GM18870 (cell line): ENCODE measurements around the gene CRTC3.
"Not testable (repeated sequence)": the region's sequence is repeated elsewhere in the genome, so short reads cannot be mapped to it uniquely, and the experiment has no call there.

ENCODE experiments used
- ATAC-seq: cut with Tn5 transposase; IDR thresholded peaks from one replicate; pipeline ENCODE4 v1.9.1; 2021; ENCODE audit warnings: moderate library complexity; ENCODE audit not compliant: unreplicated experiment

The CRTC3 gene

GRCh38 chr15:90667073-90667754, 137.5 kb downstream of the CRTC3 start:
- no peak for ATAC-seq

- ATAC-seq: not testable (repeated sequence)
These were observed 138.1 kb downstream of the CRTC3 start for GRCh38 chr15:90667755-90668345.

DNA sequence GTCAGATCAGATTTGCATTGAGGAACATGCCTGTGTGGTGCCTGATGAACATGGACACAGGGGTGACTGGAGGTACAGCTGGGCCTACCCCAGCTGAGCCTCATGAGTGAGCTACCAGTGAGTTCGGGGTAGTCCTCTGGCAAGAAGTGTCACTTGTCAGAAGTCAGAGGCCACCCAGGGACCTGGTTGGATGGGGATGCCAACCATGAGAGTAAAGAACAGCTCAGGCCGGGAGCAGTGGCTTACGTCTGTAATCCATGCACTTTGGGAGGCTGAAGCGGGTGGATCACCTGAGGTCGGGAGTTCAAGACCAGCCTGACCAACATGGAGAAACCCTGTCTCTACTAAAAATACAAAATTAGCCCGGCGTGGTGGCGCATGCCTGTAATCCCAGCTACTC, 140.9 kb downstream of the CRTC3 start:
- not testable (repeated sequence) for ATAC-seq

GRCh38 chr15:90671216-90671615, 141.5 kb downstream of the CRTC3 start:
- ATAC-seq: no peak

DNA sequence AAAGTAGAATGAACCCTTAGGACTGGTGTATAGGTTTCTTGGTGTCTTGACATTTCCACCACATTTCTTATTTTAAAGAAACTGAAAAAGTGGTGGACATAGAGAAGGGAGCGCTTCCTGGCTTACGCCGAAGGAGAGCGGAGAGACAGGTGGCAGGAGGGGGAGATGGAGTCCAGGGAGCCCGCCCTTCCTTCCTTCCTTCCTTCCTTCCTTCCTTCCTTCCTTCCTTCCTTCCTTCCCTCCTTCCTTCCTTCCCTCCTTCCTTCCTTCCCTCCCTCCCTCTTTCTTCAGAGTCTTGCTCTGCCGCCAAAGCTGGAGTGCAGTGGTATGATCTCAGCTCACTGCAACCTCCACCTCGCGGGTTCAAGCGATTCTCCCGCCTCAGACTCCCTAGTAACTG, 143.6 kb downstream of the CRTC3 start:
- ATAC-seq: not testable (repeated sequence)

DNA sequence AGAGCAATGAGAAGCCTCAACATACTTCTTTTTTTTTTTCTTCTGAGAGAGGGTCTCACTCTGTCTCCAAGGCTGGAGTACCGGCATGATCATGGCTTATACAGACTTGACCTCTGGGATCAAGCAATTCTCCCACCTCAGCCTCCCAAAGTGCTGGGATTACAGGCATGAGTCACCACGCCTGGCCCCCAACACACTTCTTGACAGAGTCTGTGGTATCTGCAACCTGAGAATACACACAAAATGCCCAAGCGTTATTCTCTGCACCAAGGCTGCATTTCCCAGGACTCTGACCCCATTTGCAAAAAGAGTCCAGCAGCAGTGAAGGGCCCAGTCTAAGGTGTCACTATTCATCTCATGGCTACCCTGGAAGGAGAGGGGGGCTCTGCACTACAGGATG, 144.8 kb downstream of the CRTC3 start:
- ATAC-seq: no peak

GRCh38 chr15:90675464-90675863, 145.7 kb downstream of the CRTC3 start:
- ATAC-seq: no peak

DNA sequence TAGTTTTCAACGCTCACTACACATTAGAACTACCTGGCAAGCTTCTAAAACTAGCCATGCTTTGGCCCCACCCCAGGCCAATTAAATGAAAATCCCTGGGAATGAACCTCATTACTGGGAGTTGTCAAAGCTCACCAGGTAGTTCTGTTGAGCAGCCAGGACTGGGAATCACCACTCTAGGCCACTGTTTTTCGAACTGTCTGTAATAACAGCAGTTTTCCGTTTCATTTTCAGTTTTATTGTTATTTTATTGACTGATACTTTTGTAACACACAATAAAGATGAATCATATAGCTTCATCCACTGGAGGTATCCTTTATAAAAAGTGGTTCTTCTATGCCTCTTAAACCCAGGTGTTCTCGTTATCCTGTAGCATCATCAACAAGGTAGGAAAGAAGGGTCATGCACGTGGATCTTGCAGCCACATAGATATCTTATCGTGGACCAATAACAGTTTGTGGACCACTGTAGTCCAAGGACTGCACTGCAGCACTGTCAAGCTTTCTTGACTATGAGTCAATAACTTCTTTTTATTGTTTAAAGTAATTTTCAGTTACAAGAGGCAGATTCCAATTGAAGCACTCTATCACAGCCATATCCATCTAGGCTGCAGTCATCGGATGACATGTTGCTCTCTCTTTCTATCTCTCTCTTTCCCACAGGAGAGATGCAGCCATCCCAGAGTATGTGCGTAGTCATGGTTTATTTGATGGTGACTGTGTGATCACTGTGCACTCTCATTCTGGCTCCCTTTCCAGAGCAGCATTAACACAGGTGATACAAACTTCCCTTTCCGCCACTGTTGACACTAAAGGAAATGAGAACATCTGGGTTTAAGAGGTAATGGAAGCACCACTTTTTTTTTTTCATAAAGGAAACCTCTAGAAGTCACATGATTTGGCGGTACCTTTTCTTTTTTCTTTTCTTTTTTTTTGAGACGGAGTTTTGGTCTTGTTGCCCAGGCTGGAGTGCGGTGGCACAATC, 148.4 kb downstream of the CRTC3 start:
- no peak for ATAC-seq

- ATAC-seq: no peak
These were observed 150.2 kb downstream of the CRTC3 start for GRCh38 chr15:90679959-90680358.

- ATAC-seq: no peak
These were observed 150.7 kb downstream of the CRTC3 start for GRCh38 chr15:90680371-90680935.

DNA sequence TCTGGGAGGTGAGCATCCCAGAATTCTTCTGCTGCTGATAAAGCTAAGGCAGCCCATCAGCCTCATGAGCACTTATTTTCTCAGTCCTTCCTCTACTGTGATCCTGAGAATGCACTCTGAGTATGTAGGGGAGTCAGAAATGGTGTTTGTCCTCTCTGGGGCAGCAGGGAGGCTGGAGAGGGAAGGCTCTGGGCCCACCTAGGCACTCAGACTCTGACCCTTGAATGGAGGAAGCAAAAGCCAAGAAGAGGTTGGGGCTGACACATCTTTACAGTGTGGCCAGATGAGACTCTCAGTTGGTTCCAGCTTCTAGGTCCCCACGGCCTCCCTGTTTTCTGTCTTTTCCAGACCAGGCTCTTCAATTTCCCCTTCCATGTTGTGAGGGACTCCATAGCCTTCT, 151.3 kb downstream of the CRTC3 start:
- ATAC-seq: no peak

DNA sequence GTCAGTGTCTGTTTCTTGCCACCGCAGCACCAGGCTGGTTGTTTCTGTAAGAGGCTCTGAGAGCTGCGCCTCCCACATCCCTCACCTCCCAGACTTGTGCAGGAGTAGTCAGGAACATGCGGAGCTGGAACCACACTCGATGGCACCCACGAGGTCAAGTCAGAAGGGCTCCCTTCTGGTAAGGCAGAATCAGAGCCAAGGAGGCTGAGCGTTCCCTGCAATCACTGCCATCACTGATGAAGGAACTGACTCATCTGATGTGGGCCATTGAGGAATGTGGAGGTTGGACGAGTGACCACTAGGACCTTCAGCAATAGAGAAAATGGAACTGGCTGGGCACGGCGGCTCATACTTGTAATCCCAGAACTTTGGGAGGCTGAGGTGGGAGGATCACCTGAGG, 151.8 kb downstream of the CRTC3 start:
- no peak for ATAC-seq

GRCh38 chr15:90683371-90683770, 153.6 kb downstream of the CRTC3 start:
- ATAC-seq: no peak

GRCh38 chr15:90683876-90684275, 154.2 kb downstream of the CRTC3 start:
- no peak for ATAC-seq

- ATAC-seq: no peak
These were observed 154.6 kb downstream of the CRTC3 start for GRCh38 chr15:90684281-90684680.

- peak; percentile 25 for ATAC-seq
These were observed 156.1 kb downstream of the CRTC3 start for GRCh38 chr15:90685591-90686434.

DNA sequence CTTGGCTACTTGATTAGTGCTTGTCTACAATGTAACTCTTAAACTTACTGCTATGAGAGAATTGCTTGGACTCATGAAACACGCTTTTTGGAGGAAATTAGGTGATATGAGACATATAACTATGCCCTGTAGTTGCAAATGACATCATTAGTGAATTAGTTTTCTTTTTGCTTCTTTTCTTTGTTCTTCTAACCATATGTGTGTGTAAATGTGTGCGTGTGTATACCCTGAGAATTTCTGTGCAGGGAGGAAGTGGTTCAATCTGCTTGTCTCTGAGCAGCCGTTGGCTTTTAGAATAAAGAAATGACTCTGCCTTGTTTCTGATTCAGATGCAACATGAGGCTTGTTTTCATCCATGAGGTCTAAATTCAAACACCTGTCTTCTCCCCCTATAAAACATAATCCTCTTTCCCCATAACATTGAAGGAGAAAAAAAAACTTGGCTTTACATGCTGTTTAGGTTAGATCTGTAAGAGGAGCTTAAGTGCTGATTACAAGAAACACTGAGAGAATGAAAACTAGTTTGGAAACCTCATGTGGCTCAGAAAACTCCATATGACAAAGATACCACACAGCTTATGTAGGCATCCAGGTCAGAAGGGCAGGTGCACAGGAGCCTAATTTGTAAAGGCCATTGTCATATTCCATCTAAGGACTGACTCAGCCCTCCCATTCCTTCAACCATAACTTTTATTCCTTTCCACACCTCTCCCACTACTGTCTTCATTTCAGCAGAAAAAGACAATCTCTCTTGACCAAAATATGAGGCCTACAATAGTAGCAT, 156.9 kb downstream of the CRTC3 start:
- ATAC-seq: peak; percentile 85

GRCh38 chr15:90689326-90689961, 159.7 kb downstream of the CRTC3 start:
- ATAC-seq: not testable (repeated sequence)

- ATAC-seq: no peak
These were observed 160.9 kb downstream of the CRTC3 start for GRCh38 chr15:90690585-90690984.
